Mononuclear cell (primary cell): ENCODE data around the gene FRMD3. TPM values are rescaled to one million over a fixed set of nuclear protein-coding genes. Genes with fewer than 3 reads are reported as not detected.

Experiments used
- H3K27me3 ChIP-seq: 2 replicates; pipeline ENCODE4 v1.6.0; 2011; ENCODE audit warnings: low read length, control low read depth; ENCODE audit not compliant: insufficient read depth
- H3K4me1 ChIP-seq: 2 replicates; pipeline ENCODE4 v1.5.1; 2011; ENCODE audit warnings: mild to moderate bottlenecking, low read length, control low read depth; ENCODE audit not compliant: insufficient read depth
- H3K4me3 ChIP-seq: 2 replicates; pipeline ENCODE4 v1.5.1; 2011; ENCODE audit warnings: mild to moderate bottlenecking, low read length, moderate library complexity
- H3K9me3 ChIP-seq: 2 replicates; pipeline ENCODE4 v1.5.1; 2011; ENCODE audit warnings: low read depth, mild to moderate bottlenecking, control low read depth, low read length
- total RNA-seq: library from RNA; depleted of rRNA; stranded (reverse); fragments of >200 nt; gene quantifications from one replicate; pipeline ENCODE4 v1.2.3, GENCODE V29; 2012

Gene FRMD3
- total RNA-seq, 1 donor = 15.1 TPM

GRCh38 chr9:83343366-83343999 is 194.7 kb downstream of the FRMD3 start:
- no peaks in the 10 kb centered on the region for H3K27me3 ChIP-seq
- no peaks in the 10 kb centered on the region for H3K9me3 ChIP-seq
- H3K4me3 ChIP-seq = no peak overlapping the region
- no peaks in the 10 kb centered on the region for H3K4me1 ChIP-seq

GRCh38 chr9:83342731-83343130 is 195.5 kb downstream of the FRMD3 start:
- no peaks in the 10 kb centered on the region for H3K27me3 ChIP-seq
- H3K4me3 ChIP-seq = no peak overlapping the region
- H3K9me3 ChIP-seq = no peaks in the 10 kb centered on the region
- no peaks in the 10 kb centered on the region for H3K4me1 ChIP-seq

GRCh38 chr9:83342006-83342405 is 196.2 kb downstream of the FRMD3 start:
- no peaks in the 10 kb centered on the region for H3K27me3 ChIP-seq
- H3K9me3 ChIP-seq = no peaks in the 10 kb centered on the region
- H3K4me3 ChIP-seq = no peak overlapping the region
- H3K4me1 ChIP-seq = no peaks in the 10 kb centered on the region

- H3K27me3 ChIP-seq = no peaks in the 10 kb centered on the region
- no peak overlapping the region for H3K4me3 ChIP-seq
- H3K9me3 ChIP-seq = no peaks in the 10 kb centered on the region
- H3K4me1 ChIP-seq = no peaks in the 10 kb centered on the region
Observed at GRCh38 chr9:83340451-83340850, 197.8 kb downstream of the FRMD3 start.

- H3K4me1 ChIP-seq = no peaks in the 10 kb centered on the region
- H3K9me3 ChIP-seq = no peaks in the 10 kb centered on the region
- no peak overlapping the region for H3K4me3 ChIP-seq
- no peaks in the 10 kb centered on the region for H3K27me3 ChIP-seq
Observed at GRCh38 chr9:83339435-83339834, 198.8 kb downstream of the FRMD3 start.

GRCh38 chr9:83336706-83337105 is 201.5 kb downstream of the FRMD3 start:
- Histone ChIP-seq H3K27me3 (no peaks in the 10 kb centered on the region), H3K4me3 (no peak overlapping the region), H3K9me3 (no peaks in the 10 kb centered on the region), H3K4me1 (no peaks in the 10 kb centered on the region)

GRCh38 chr9:83334320-83334719 is 203.9 kb downstream of the FRMD3 start:
- Histone ChIP-seq H3K27me3 (no peaks in the 10 kb centered on the region), H3K4me3 (no peak overlapping the region), H3K4me1 (no peaks in the 10 kb centered on the region), H3K9me3 (no peaks in the 10 kb centered on the region)

GRCh38 chr9:83330207-83331196 is 207.7 kb downstream of the FRMD3 start:
- Histone ChIP-seq H3K4me3 (no peak overlapping the region), H3K9me3 (no peaks in the 10 kb centered on the region), H3K27me3 (no peaks in the 10 kb centered on the region), H3K4me1 (no peaks in the 10 kb centered on the region)

GRCh38 chr9:83327750-83328622 is 210.2 kb downstream of the FRMD3 start:
- Histone ChIP-seq H3K4me1 (no peaks in the 10 kb centered on the region), H3K27me3 (no peaks in the 10 kb centered on the region), H3K4me3 (no peak overlapping the region), H3K9me3 (no peaks in the 10 kb centered on the region)

GRCh38 chr9:83327323-83327722 is 210.9 kb downstream of the FRMD3 start:
- H3K4me1 ChIP-seq = no peaks in the 10 kb centered on the region
- H3K9me3 ChIP-seq = no peaks in the 10 kb centered on the region
- H3K4me3 ChIP-seq = no peak overlapping the region
- H3K27me3 ChIP-seq = no peaks in the 10 kb centered on the region

- Histone ChIP-seq H3K27me3 (no peaks in the 10 kb centered on the region), H3K9me3 (no peaks in the 10 kb centered on the region), H3K4me1 (no peaks in the 10 kb centered on the region), H3K4me3 (no peak overlapping the region)
Observed at GRCh38 chr9:83323148-83323547, 215.1 kb downstream of the FRMD3 start.

- no peaks in the 10 kb centered on the region for H3K27me3 ChIP-seq
- H3K4me3 ChIP-seq = no peak overlapping the region
- no peaks in the 10 kb centered on the region for H3K9me3 ChIP-seq
- H3K4me1 ChIP-seq = no peaks in the 10 kb centered on the region
Observed at GRCh38 chr9:83322438-83322837, 215.8 kb downstream of the FRMD3 start.

GRCh38 chr9:83317244-83317643 is 221.0 kb downstream of the FRMD3 start:
- H3K27me3 ChIP-seq = no peaks in the 10 kb centered on the region

GRCh38 chr9:83315649-83316048 is 222.6 kb downstream of the FRMD3 start:
- Histone ChIP-seq H3K4me1 (no peaks in the 10 kb centered on the region), H3K4me3 (no peak overlapping the region), H3K27me3 (no peaks in the 10 kb centered on the region), H3K9me3 (no peaks in the 10 kb centered on the region)

More at GRCh38 chr9:83317244-83317643, 221.0 kb downstream of the FRMD3 start:
- H3K4me3 ChIP-seq = no peak overlapping the region
- no peaks in the 10 kb centered on the region for H3K4me1 ChIP-seq
- no peaks in the 10 kb centered on the region for H3K9me3 ChIP-seq

GRCh38 chr9:83313781-83314180 is 224.4 kb downstream of the FRMD3 start:
- H3K4me3 ChIP-seq = no peak overlapping the region
- no peaks in the 10 kb centered on the region for H3K9me3 ChIP-seq
- no peaks in the 10 kb centered on the region for H3K27me3 ChIP-seq
- no peaks in the 10 kb centered on the region for H3K4me1 ChIP-seq
